Prostate gland (tissue), 2 donors: ENCODE results near the gene YARS1. TPM values are rescaled to one million over a fixed set of nuclear protein-coding genes. Genes with fewer than 3 reads are reported as not detected.

Experiments used
- DNase-seq: peaks from one replicate; pipeline ENCODE4 v3.0.0-alpha.2; 2019; ENCODE audit warnings: low spot score
- H3K27ac ChIP-seq, 2 donors: fragments of 200-600 bp; sonication (generic); 2 replicates each; pipeline ENCODE4 v1.5.1; 2017 to 2019
- H3K27me3 ChIP-seq: fragments of 200-600 bp; sonication (generic); replicated peaks from 2 replicates; pipeline ENCODE4 v1.5.1; 2019; ENCODE audit not compliant: insufficient read depth
- H3K36me3 ChIP-seq, 2 donors: fragments of 200-600 bp; sonication (generic); 1 replicate in 1 of 2; 2 replicates in 1 of 2; pipeline versions ENCODE4 v1.5.1 to v1.8.1; 2017 to 2019
- H3K4me1 ChIP-seq: fragments of 200-600 bp; sonication (generic); replicated peaks from 2 replicates; pipeline ENCODE4 v1.5.1; 2019
- H3K4me3 ChIP-seq, 2 donors: fragments of 200-600 bp; sonication (generic); 2 replicates each; pipeline ENCODE4 v1.5.1; 2017 to 2019
- H3K9me3 ChIP-seq: fragments of 200-600 bp; sonication (generic); 2 replicates; pipeline ENCODE4 v1.5.1; 2017
- CTCF ChIP-seq, 4 experiments: fragments of 200-600 bp in 2 of 4; fragments of 450-650 bp in 2 of 4; sonication (generic) in 2 of 4; IDR thresholded peaks; 1 replicate in 3 of 4; 2 replicates in 1 of 4; pipeline ENCODE4 v1.5.1; 2016 to 2019; ENCODE audit warnings: antibody characterized with exemption in 4 of 4, mild to moderate bottlenecking in 2 of 4, moderate library complexity in 2 of 4
- POLR2A ChIP-seq: fragments of 450-650 bp; IDR thresholded peaks from one replicate; pipeline ENCODE4 v1.6.1; 2016; ENCODE audit warnings: antibody characterized with exemption, mild to moderate bottlenecking
- POLR2AphosphoS5 ChIP-seq: sonication (generic); formaldehyde crosslinking; IDR thresholded peaks from one replicate; pipeline ENCODE4 v1.6.1; 2017; ENCODE audit warnings: antibody characterized with exemption
- WGBS: methylation state at CpG from one replicate; pipeline ENCODE4 v1.1.5; 2018; 5-methylcytosine and 5-hydroxymethylcytosine counted together
- intact Hi-C: fragments of 100-400 bp; cut with DNase I; formaldehyde crosslinking; loops from one replicate; pipeline ENCODE4 v1.14.2; 2022
- total RNA-seq, 2 donors: library from RNA; depleted of rRNA; stranded (reverse); fragments of >200 nt; gene quantifications; one replicate each; pipeline ENCODE4 v1.1.0, GENCODE V29; 2016

YARS1 gene
- total RNA-seq, 2 donors from 2014 or later: 32.0 to 63.5 TPM

GRCh38 chr1:32759521-32759981 is 57.6 kb downstream of the YARS1 start:
- no peaks in the 10 kb centered on the region for H3K9me3 ChIP-seq

GRCh38 chr1:32758795-32759430 is 58.2 kb downstream of the YARS1 start:
- Histone ChIP-seq H3K4me1 (peaks cover 21% of the 10 kb centered on the region), H3K9me3 (no peaks in the 10 kb centered on the region), H3K36me3 (no peaks in the 10 kb centered on the region), H3K27ac (peak overlapping the region; percentile 98), H3K4me3 (peak overlapping the region in 1 of 2 donors; percentile 16), H3K27me3 (no peaks in the 10 kb centered on the region)
- intact Hi-C loops: no loop called here
- no peak for DNase-seq
- no peak for TF ChIP-seq POLR2AphosphoS5
- no peak for TF ChIP-seq POLR2A
- TF ChIP-seq CTCF (IDR thresholded peaks at IDR 0.05): no peak
- 52% methylated on average over 1 of the region's 1 CpG for WGBS

More at GRCh38 chr1:32759521-32759981, 57.6 kb downstream of the YARS1 start:
- 34% methylated on average over 5 of the region's 5 CpGs for WGBS
- Histone ChIP-seq H3K4me3 (peak overlapping the region in 1 of 2 donors; percentile 16), H3K4me1 (peaks cover 24% of the 10 kb centered on the region), H3K27ac (peak overlapping the region; percentile 98), H3K27me3 (no peaks in the 10 kb centered on the region), H3K36me3 (no peaks in the 10 kb centered on the region)
- intact Hi-C loops: no loop called here
- DNase-seq: peak; percentile 92
- TF ChIP-seq POLR2AphosphoS5: peak; percentile 94
- peak in 2 of 4 experiments; percentile 4 to 14 for TF ChIP-seq CTCF (IDR thresholded peaks at IDR 0.05)
- TF ChIP-seq POLR2A: peak; percentile 28

- 66% methylated on average over 7 of the region's 7 CpGs for WGBS
- Histone ChIP-seq H3K36me3 (no peaks in the 10 kb centered on the region), H3K27ac (peak overlapping the region; percentile 98), H3K4me1 (peaks cover 21% of the 10 kb centered on the region), H3K27me3 (no peaks in the 10 kb centered on the region), H3K9me3 (no peaks in the 10 kb centered on the region), H3K4me3 (no peak overlapping the region)
- intact Hi-C loops: no loop called here
- no peak for DNase-seq
- TF ChIP-seq POLR2AphosphoS5 (no peak), POLR2A (no peak), CTCF (IDR thresholded peaks at IDR 0.05) (no peak)
Measured at GRCh38 chr1:32758177-32758794, 58.9 kb downstream of the YARS1 start.

GRCh38 chr1:32757213-32757895 is 59.8 kb downstream of the YARS1 start:
- no peaks in the 10 kb centered on the region for H3K9me3 ChIP-seq
- H3K4me3 ChIP-seq: no peak overlapping the region
- H3K27me3 ChIP-seq: no peaks in the 10 kb centered on the region
- 62% methylated on average over 4 of the region's 4 CpGs for WGBS
- TF ChIP-seq POLR2AphosphoS5 (no peak), CTCF (IDR thresholded peaks at IDR 0.05) (no peak), POLR2A (no peak)
- H3K27ac ChIP-seq: peak overlapping the region; percentile 98
- H3K36me3 ChIP-seq: no peaks in the 10 kb centered on the region
- intact Hi-C loops: no loop called here
- no peak for DNase-seq
- peaks cover 18% of the 10 kb centered on the region for H3K4me1 ChIP-seq
